GM18508 (cell line): ENCODE measurements around the gene PDS5B.

ENCODE experiments used
- ATAC-seq: cut with Tn5 transposase; IDR thresholded peaks from one replicate; pipeline ENCODE4 v1.9.1; 2021; ENCODE audit warnings: moderate number of reproducible peaks; ENCODE audit not compliant: insufficient read depth, unreplicated experiment

PDS5B gene

DNA sequence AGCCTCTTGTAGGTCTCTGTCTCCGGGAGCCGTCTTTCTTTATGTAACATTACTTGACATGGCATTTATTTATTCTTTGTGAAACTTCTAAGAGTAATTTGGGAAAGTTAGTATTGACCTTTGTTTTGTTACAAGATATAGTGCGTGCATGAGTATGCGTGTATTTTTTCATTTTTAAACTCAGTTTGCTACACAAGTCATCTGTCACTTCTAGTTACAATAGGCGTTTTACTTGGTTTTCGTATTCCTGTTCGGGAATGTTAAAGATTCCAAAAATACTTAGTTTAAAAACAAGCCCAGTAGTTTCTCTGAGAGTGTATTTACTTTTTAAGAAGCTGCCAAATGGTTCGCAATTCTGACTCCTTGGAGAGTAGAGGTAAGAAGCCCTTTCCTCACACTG is 3.2 kb downstream of the PDS5B start:
- ATAC-seq, result no peak

DNA sequence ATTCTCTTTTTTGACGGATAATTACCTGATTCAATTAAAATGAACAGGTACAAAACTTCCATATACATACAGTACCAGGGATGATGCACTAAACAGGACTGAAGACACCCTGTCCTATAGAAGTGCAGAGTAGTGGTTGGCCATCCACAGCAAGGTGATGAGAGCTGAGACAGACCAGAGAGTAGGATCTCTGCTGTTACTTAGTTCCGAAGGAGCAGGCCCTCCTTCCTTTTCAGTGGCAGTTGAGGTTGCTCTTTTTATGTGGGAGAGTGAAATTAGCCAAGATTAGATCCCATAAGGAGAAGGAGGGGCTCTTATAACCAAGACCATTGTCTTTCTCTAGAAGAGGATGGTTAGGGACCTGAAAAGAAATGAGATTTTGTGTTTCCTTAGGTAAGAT is 4.0 kb downstream of the PDS5B start:
- ATAC-seq, result no peak

GRCh38 chr13:32592082-32592481 is 5.8 kb downstream of the PDS5B start:
- no peak for ATAC-seq

DNA sequence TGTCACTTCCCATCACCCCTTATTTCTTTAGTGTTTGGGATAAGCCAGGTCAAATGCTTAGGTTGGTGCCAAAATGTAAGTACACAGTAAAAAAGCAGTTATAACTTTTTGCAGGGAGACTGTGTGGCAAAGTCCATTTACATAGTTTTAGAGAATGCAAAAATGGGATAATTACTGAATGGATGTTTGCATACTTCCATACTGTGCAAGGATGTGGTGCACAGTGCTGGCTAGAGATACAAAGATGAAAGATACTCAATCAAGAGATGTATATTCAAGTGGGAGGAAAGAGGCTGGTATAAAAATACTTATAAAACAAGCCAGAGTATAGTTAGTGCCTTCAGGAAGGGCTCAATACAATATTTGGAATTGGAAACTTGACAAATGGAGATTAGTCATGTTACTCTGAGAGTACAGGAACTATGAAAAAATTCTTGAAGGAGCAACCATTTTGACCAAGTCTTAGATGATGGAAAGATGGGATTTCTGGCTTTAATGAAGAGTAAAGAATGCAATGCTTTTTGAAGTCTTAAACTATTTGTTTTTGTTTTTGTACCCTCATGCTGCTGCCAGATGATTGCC is 8.0 kb downstream of the PDS5B start:
- no peak for ATAC-seq

DNA sequence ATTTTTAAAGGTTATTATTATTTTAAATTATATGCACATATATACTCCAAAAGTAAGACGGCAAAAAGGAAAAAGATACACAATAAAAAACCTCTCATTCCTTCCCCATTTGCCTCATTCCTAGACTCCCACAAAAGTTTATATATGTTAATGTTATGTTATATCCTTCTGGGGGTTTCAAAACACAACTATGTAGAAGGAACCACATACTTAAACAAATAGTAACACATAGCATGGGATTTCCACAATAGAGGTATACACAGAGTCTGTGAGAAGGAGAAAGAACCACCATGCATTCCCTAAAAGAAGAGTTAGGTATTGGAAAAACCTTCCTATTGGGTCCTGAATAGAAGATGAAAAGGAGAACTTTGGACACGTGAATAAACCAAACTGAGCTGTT is 9.1 kb downstream of the PDS5B start:
- ATAC-seq, result no peak

DNA sequence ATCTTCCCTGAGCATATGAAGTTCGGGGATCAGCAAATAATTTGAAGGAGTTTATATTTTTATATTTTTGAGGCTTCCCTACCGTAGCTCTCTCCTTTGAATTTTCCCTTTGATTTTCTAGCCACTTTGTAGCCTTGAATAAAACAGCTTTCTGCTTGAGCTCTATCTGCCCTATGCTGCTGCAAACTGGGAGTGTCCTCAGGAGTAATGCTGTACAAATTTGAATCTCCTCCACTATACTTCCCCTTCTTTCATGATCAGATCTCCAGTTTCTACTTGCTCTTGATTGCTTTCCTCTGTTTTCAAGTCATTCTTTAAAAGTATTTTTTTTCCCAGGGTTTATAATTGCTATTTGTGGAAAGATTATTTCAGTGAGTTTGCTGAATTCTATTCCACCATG is 14.6 kb downstream of the PDS5B start:
- ATAC-seq, result no peak

DNA sequence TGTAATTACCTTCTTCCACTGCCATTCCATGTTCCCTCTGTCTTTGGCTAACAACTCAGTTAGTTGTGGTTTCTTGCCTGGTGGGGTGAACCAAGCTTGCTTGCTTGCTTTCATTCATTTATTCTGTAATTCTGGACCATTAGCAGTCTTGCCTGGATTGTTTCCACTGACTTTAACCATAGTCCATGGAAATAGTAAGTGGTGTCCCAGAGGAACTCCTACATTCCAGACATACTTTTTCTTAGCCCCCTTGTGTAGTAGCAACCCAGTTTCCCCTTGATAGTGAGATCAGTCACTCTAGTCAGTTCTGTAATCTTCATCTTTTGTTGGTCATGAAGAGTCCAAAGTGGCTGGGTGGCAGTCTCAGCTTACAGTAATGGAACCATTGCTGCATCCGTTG is 23.2 kb downstream of the PDS5B start:
- ATAC-seq, result no peak

DNA sequence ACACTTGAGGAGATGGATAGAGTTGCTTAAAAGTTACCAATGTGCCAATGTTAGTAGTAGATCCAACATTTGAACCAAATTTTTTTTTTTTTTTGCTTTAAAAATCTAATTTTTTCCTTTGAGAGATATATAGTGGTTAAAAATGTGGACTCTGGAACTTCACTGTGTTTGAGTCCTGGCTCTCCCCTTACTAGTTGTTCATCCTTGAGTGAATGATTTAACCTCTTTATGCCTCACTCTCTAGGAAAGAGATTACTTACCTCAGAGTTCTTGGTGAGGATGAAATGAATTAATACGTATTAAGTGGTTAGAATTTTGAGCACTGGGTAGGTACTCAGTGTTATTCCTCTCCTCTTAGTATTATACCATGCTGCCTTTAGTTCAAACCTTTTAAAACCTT is 24.3 kb downstream of the PDS5B start:
- no peak for ATAC-seq

- no peak for ATAC-seq
Observed at GRCh38 chr13:32610977-32611376, 24.7 kb downstream of the PDS5B start.

- no peak for ATAC-seq
Observed at GRCh38 chr13:32616883-32617511, 30.7 kb downstream of the PDS5B start.

- ATAC-seq, result no peak
Observed at GRCh38 chr13:32622827-32623226, 36.6 kb downstream of the PDS5B start.

GRCh38 chr13:32624441-32624840 is 38.2 kb downstream of the PDS5B start:
- ATAC-seq, result no peak

DNA sequence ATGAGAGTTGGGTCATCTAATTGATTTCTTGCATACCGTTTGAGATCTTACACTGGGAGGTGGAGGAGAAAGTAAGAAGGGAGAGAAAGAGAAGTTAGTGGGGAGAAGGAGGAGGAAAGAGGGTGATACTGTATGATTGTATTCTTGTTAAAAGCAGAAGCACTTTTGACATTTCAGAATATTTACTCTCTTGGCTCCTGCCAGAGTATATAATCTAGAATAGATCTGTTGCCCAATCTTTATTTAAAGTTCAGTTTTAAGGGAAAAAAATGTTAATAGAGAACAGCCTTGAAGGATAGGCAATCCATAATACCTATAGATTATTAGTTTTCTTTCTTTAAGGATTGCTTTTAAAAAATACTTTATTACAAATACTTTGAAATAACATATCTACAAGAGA is 41.5 kb downstream of the PDS5B start:
- no peak for ATAC-seq

GRCh38 chr13:32629313-32629712 is 43.1 kb downstream of the PDS5B start:
- ATAC-seq, result no peak

- no peak for ATAC-seq
Observed at GRCh38 chr13:32629866-32630265, 43.6 kb downstream of the PDS5B start.

GRCh38 chr13:32632343-32632909 is 46.2 kb downstream of the PDS5B start:
- no peak for ATAC-seq

DNA sequence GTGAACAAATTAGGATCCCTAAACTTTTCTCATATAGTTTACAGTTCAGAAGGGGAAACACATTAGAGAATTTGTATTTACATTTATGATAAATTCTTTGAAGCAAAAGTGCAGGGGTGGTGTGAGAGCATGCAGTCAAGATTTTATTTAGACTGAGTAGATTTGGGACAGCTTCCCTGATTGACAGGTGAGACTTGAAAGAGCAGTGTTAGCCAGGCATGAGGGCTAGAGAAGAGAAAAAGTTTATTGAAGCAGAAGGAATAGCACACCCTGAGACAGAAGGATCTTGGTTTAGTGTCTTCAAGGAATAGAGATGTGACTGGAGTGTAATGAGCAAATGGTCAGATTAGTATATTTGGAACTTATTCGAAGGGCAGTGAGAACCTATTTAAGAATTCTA is 50.5 kb downstream of the PDS5B start:
- no peak for ATAC-seq

- no peak for ATAC-seq
Observed at GRCh38 chr13:32638739-32639138, 52.5 kb downstream of the PDS5B start.

- ATAC-seq, result no peak
Observed at GRCh38 chr13:32639502-32640105, 53.4 kb downstream of the PDS5B start.

- ATAC-seq, result no peak
Observed at GRCh38 chr13:32642316-32642715, 56.1 kb downstream of the PDS5B start.

DNA sequence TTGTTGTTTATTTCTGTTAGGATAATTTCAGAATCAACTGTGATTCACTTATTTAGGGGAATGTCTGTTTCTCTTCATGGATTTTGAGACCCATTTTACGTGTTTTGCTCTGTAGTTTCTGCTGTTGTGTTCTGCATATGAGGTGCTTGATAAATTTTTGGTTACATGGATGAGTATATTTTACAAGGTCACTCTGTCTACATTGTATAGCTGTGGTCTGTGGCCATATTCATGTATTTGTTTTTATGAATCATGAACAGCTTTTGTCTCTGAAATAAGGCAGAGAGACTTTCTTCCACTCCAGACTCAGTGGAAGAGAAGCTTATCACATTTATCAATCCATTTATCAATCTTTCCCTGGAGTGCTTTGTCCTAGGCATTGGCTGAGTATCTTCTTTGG is 56.6 kb downstream of the PDS5B start:
- ATAC-seq, result no peak

DNA sequence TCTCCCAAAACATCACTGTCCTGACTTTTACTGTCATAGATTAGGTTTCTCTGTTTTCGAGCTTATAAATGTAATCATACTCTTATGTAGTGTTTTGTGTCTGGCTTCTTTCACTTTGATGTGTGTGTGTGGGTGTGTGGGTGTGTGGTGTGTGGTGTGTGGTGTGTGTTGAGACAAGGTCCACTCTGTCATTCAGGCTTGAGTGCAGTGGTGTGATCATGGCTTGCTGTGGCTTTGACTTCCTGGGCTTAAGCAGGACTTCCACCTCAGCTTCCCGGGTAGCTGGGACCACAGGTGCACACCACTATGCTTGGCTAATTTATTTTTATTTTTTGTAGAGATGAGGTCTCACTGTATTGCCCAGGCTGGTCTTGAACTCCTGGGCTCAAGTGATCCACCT is 59.6 kb downstream of the PDS5B start:
- no peak for ATAC-seq
